HepG2 (cell line): ENCODE results near the gene SPIRE1. TPM values are rescaled to one million over a fixed set of nuclear protein-coding genes. Genes with fewer than 3 reads are reported as not detected.

Experiments used
- ATAC-seq: fragments of 200-7000 bp; cut with Tn5 transposase; 3 replicates; pipeline ENCODE4 v1.9.1; 2020; ENCODE audit warnings: mild to moderate bottlenecking, moderate library complexity
- BruUV-seq: library from RNA; stranded (reverse); fragments of 400-500 nt; replicated peaks from 2 replicates; lab custom pipeline; 2021; lab: Mats Ljungman, UMichigan
- CTCF ChIA-PET: fragments of 300-600 bp; formaldehyde crosslinking; extraction: SDS; loops from one replicate; lab custom pipeline; 2021; ENCODE audit warnings: low total read pairs, inconsistent platforms, low intra/inter-chr PET ratio; lab: Yijun Ruan, JAX
- POLR2A ChIA-PET: fragments of 350-600 bp; sonication (Branson Sonifier 250); formaldehyde crosslinking; loops from one replicate; lab custom pipeline; 2020; ENCODE audit warnings: antibody characterized with exemption, inconsistent platforms; lab: Yijun Ruan, JAX
- DNase-seq: peaks from one replicate; pipeline ENCODE4 v3.0.0-alpha.2; 2015; ENCODE audit warnings: low spot score
- FAIRE-seq: peaks from 3 replicates; lab custom pipeline; 2011; peaks lifted over from hg19 to GRCh38; lab: Jason Lieb, UNC
- H2AFZ ChIP-seq: one replicate; pipeline ENCODE4 v1.6.1; 2011; ENCODE audit warnings: low read length, inconsistent platforms
- H3K27ac ChIP-seq: fragments of 300-600 bp; 3 replicates; pipeline ENCODE4 v1.8.0; 2011; ENCODE audit warnings: mixed run types, mild to moderate bottlenecking, mixed read lengths, low read length, inconsistent platforms; ENCODE audit not compliant: insufficient read depth; ENCODE audit errors: extremely low read length
- H3K27me3 ChIP-seq, 2 experiments: fragments of 200-600 bp in 1 of 2; 2 replicates in 1 of 2; 3 replicates in 1 of 2; pipeline versions ENCODE4 v1.6.0 to v1.8.0; 2011; ENCODE audit warnings: low read length in 2 of 2, mild to moderate bottlenecking in 2 of 2, moderate library complexity in 2 of 2, inconsistent platforms in 1 of 2; ENCODE audit not compliant: insufficient read depth in 2 of 2, control insufficient read depth in 1 of 2
- H3K36me3 ChIP-seq, 2 experiments: fragments of 200-600 bp in 1 of 2; replicated peaks in 1 of 2; 2 replicates in 1 of 2; 3 replicates in 1 of 2; pipeline versions ENCODE4 v1.5.1 to v1.8.0; 2011; ENCODE audit warnings: low read length in 2 of 2, inconsistent platforms in 1 of 2; ENCODE audit not compliant: insufficient read depth in 2 of 2, control insufficient read depth in 1 of 2
- H3K4me1 ChIP-seq: 2 replicates; pipeline ENCODE4 v1.5.1; 2012; ENCODE audit warnings: low read length, inconsistent platforms; ENCODE audit not compliant: insufficient read depth
- H3K4me2 ChIP-seq: 2 replicates; pipeline ENCODE4 v1.6.0; 2011; ENCODE audit warnings: low read depth, low read length, inconsistent platforms
- H3K4me3 ChIP-seq, 3 experiments: fragments of 200-600 bp in 1 of 3; sonication (generic), shearing (Covaris generic) in 1 of 3; replicated peaks in 1 of 3; 2 replicates each; pipeline ENCODE4 v1.5.1; 2011 to 2016; ENCODE audit warnings: low read length in 3 of 3, inconsistent platforms in 2 of 3, low read depth in 2 of 3, mild to moderate bottlenecking in 2 of 3, control low read depth in 1 of 3, mixed read lengths in 1 of 3; ENCODE audit not compliant: insufficient read depth in 1 of 3
- H3K79me2 ChIP-seq: one replicate; pipeline ENCODE4 v1.6.1; 2011; ENCODE audit warnings: low read length, inconsistent platforms; ENCODE audit not compliant: insufficient read depth
- H3K9ac ChIP-seq: 2 replicates; pipeline ENCODE4 v1.6.0; 2011; ENCODE audit warnings: mild to moderate bottlenecking, low read depth, low read length, inconsistent platforms; ENCODE audit not compliant: insufficient read depth
- H3K9me3 ChIP-seq: 2 replicates; pipeline ENCODE4 v1.5.1; 2012; ENCODE audit warnings: mild to moderate bottlenecking, low read length
- H4K20me1 ChIP-seq: 2 replicates; pipeline ENCODE4 v1.6.0; 2011; ENCODE audit warnings: inconsistent platforms, mild to moderate bottlenecking, low read length, moderate library complexity; ENCODE audit not compliant: insufficient read depth
- MEIS2 ChIP-seq: sonication (generic); formaldehyde crosslinking; IDR thresholded peaks from 2 replicates; pipeline ENCODE4 v1.9.0; 2021; ENCODE audit warnings: mild to moderate bottlenecking, missing genetic modification reagents
- ZNF124 ChIP-seq: sonication (generic); formaldehyde crosslinking; IDR thresholded peaks from 2 replicates; pipeline ENCODE4 v1.4.0; 2020; ENCODE audit warnings: missing genetic modification reagents
- ZNF564 ChIP-seq: sonication (generic); formaldehyde crosslinking; IDR thresholded peaks from 2 replicates; pipeline ENCODE4 v1.8.1; 2023; ENCODE audit warnings: mild to moderate bottlenecking, missing genetic modification reagents
- WGBS: methylation state at CpG from one replicate; pipeline ENCODE4 v1.1.6; 2017; ENCODE audit warnings: low lambda C conversion rate; 5-methylcytosine and 5-hydroxymethylcytosine counted together
- in situ Hi-C: cut with HindIII; loops from 2 replicates; pipeline ENCODE4 v1.10.0; 2017; ENCODE audit warnings: low pct_unique_long_range_greater_than_20kb; ENCODE audit not compliant: extremely low pct_ligation_motif_present
- intact Hi-C: fragments of 100-400 bp; cut with micrococcal nuclease; formaldehyde crosslinking; loops from one replicate; pipeline ENCODE4 v1.10.0; 2022; ENCODE audit not compliant: unreplicated experiment
- polyA plus RNA-seq, 8 experiments: library from polyadenylated mRNA; depleted of rRNA in 3 of 8; stranded (reverse) in 7 of 8; unstranded in 1 of 8; fragments of >200 nt; fragmentation: Illumina TruSeq in 4 of 8; extraction: Trizol in 4 of 8; gene quantifications; 2 replicates each; pipeline versions ENCODE4 v1.2.1 to v1.2.3, GENCODE V29; 2011 to 2016; ENCODE audit warnings: low read depth in 4 of 8, missing spikeins in 1 of 8, mixed read lengths in 1 of 8; ENCODE audit not compliant: insufficient read depth in 1 of 8
- total RNA-seq, 5 experiments: library from RNA; depleted of rRNA; stranded (reverse); fragments of >200 nt; fragmentation: Illumina TruSeq; extraction: Trizol; gene quantifications; 2 replicates each; pipeline ENCODE4 v1.2.3, GENCODE V29; 2016; ENCODE audit warnings: low read depth in 1 of 5
- TF ChIP-seq, protein P1 (sequence below): sonication (generic); formaldehyde crosslinking; IDR thresholded peaks from 2 replicates; pipeline ENCODE4 v1.5.1; 2020; ENCODE audit warnings: missing genetic modification reagents, mild to moderate bottlenecking, borderline replicate concordance
- TF ChIP-seq, protein P2 (sequence below): sonication (generic); formaldehyde crosslinking; IDR thresholded peaks from 2 replicates; pipeline ENCODE4 v1.5.0; 2020; ENCODE audit warnings: mild to moderate bottlenecking, missing genetic modification reagents

Gene SPIRE1
- total and polyA plus RNA-seq, 2 of the 13 experiments (the other 11 are each of a cell fraction or from before 2014, with no cell fraction given) = 9.9 to 21.3 TPM

DNA sequence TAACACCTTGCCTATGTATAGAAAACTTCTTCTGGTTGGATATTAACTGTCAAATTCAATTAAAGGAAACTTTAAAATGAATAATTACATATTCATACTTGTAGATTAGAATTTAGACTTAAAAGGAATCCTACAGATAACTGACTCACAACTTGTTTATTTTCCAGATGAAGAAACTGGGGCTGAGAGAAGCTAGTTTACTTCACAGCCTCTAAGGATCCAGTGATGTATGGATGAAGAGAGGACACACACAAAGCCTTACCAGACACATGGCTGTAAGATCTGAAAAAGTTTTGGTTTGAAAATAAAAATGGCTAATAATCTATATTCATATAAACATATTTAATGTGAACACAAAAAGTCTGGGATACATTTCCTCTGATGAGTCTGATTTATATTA is 177.9 kb downstream of the SPIRE1 start (continued):
- TF ChIP-seq, protein P1, sequence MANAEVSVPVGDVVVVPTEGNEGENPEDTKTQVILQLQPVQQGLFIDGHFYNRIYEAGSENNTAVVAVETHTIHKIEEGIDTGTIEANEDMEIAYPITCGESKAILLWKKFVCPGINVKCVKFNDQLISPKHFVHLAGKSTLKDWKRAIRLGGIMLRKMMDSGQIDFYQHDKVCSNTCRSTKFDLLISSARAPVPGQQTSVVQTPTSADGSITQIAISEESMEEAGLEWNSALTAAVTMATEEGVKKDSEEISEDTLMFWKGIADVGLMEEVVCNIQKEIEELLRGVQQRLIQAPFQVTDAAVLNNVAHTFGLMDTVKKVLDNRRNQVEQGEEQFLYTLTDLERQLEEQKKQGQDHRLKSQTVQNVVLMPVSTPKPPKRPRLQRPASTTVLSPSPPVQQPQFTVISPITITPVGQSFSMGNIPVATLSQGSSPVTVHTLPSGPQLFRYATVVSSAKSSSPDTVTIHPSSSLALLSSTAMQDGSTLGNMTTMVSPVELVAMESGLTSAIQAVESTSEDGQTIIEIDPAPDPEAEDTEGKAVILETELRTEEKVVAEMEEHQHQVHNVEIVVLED (CRISPR knock-in tag) = no peak
- TF ChIP-seq ZNF564 (CRISPR knock-in tag) = no peak
- TF ChIP-seq MEIS2 (CRISPR knock-in tag) = no peak
- TF ChIP-seq, protein P2, sequence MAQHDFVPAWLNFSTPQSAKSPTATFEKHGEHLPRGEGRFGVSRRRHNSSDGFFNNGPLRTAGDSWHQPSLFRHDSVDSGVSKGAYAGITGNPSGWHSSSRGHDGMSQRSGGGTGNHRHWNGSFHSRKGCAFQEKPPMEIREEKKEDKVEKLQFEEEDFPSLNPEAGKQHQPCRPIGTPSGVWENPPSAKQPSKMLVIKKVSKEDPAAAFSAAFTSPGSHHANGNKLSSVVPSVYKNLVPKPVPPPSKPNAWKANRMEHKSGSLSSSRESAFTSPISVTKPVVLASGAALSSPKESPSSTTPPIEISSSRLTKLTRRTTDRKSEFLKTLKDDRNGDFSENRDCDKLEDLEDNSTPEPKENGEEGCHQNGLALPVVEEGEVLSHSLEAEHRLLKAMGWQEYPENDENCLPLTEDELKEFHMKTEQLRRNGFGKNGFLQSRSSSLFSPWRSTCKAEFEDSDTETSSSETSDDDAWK = no peak

DNA sequence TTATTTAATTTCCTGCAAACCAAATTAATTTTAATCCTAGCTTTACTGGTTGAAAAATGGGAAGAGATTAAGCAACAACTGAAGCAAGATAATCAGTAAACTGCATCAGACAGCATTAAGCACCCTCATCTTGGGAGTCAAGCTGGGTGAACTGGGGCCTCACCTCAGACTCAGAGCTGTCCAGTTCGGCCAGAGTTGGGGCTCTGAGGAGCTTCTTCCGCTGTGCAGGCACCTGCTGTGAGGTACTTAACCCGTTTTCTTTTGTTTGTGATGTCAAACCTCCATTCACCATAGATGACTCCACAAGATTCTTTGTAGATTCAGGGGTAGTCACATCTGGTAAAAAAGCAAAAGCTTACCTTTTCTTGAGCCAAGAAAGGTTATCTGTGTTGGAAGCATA is 178.4 kb downstream of the SPIRE1 start:
- Histone ChIP-seq H3K4me2 (no peak overlapping the region), H3K36me3 (peaks cover 4 to 10% of the 10 kb centered on the region in 2 experiments; a peak in 3 of 5 replicates), H4K20me1 (no peaks in the 10 kb centered on the region), H3K27me3 (no peaks in the 10 kb centered on the region), H3K4me1 (no peaks in the 10 kb centered on the region), H3K27ac (no peak overlapping the region), H3K79me2 (no peaks in the 10 kb centered on the region), H3K9me3 (no peaks in the 10 kb centered on the region), H3K4me3 (no peak overlapping the region), H3K9ac (no peak overlapping the region), H2AFZ (no peak overlapping the region)
- BruUV-seq = no TSS peak
- CTCF ChIA-PET = no interaction called here
- intact Hi-C loops (no loop called here), in situ Hi-C loops (no loop called here)
- ATAC-seq (no peak), FAIRE-seq (no peak), DNase-seq (no peak)
- POLR2A ChIA-PET = interaction anchor here (0.8 kb wide), 1 partner anchor 60 kb away, joined by 3 read pairs; no protein-coding TSS in a partner anchor
- 87% methylated on average over 3 of the region's 3 CpGs for WGBS
- TF ChIP-seq ZNF124 (CRISPR knock-in tag) = no peak
- TF ChIP-seq, all 625 proteins: peak for 0
